Ramos (cell line): ENCODE data around the gene INSL6.

Experiments
- in situ Hi-C: fragments of 300-500 bp; cut with MboI; formaldehyde crosslinking; loops from one replicate; pipeline ENCODE4 v1.14.3; 2022; ENCODE audit warnings: low sequenced_read_pairs; ENCODE audit not compliant: unreplicated experiment

The INSL6 gene, protein sequence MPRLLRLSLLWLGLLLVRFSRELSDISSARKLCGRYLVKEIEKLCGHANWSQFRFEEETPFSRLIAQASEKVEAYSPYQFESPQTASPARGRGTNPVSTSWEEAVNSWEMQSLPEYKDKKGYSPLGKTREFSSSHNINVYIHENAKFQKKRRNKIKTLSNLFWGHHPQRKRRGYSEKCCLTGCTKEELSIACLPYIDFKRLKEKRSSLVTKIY

DNA sequence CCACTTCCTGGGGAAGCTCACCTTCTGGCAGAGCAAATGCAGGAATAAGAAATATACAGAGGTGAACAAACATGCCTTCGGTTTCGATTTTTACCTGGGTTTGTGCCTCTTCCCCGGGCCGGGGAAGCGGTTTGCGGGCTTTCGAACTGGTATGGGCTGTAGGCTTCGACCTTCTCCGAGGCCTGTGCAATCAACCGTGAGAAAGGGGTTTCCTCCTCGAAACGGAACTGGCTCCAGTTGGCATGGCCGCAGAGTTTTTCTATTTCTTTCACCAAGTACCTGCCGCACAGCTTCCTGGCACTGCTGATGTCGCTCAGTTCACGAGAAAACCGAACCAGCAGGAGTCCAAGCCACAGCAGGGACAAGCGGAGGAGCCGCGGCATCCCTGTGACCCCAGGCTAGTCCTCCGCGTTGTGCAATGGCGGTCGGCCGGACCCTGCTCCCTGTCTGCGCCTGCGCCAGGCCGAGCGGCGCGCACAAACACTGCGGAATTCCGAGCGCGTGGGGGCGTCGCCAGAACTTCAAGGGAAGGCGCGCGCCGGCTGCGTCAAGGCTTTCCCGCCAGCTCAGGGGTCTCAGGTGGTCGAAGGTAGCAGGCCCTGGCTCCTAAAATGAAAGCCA lies at the start of gene INSL6:
TSS of gene INSL6 (minus strand) at position 420 of the 621 bp plus-strand sequence. CDS start at position 383, 37 bp downstream.
- in situ Hi-C loops, result loop anchor here (5.0 to 10.0 kb wide), 3 partner anchors 242 to 431 kb away; no protein-coding TSS in a partner anchor

DNA sequence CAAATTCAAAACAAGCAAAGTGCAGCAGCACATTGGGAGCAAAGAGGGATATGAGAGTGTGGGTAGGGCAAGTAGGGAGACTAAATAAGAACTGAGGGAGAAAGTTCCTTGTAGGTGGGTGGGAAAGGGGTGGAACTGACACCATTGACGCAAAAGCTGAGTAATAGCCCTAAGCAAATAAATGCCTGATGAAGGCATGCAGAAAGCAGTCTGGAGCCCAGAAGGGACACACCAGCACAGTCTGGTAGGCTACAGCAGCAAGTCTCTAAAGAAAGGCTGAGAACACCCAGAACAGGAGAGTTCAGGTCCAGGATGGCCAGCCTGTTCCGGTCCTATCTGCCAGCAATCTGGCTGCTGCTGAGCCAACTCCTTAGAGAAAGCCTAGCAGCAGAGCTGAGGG lies 45.8 kb upstream of the INSL6 start, which contains the start of gene INSL4:
TSS of gene INSL4 (plus strand) at position 208 of the 400 bp plus-strand sequence. CDS start at position 313, 105 bp downstream.
- in situ Hi-C loops, result no loop called here

DNA sequence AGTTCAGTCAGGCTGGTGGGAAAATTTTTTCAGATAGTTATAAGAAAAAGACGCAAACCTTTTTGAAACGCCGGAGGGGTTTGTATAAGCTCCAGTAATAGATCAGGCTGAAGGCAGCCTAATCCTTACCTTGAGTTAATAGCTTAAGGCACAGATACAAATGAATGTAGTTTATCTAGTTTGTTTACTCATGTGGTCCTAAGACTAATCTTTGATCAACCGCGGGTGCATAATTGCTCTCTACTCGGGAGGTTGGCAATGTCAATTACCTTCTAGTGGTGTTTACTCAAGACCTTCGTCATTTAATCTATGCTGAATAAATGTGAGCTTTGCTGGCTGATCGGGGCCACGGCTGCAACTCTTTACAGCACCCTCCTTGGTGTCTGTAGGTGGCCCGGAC lies 45.1 kb upstream of the INSL6 start:
- in situ Hi-C loops, result no loop called here

DNA sequence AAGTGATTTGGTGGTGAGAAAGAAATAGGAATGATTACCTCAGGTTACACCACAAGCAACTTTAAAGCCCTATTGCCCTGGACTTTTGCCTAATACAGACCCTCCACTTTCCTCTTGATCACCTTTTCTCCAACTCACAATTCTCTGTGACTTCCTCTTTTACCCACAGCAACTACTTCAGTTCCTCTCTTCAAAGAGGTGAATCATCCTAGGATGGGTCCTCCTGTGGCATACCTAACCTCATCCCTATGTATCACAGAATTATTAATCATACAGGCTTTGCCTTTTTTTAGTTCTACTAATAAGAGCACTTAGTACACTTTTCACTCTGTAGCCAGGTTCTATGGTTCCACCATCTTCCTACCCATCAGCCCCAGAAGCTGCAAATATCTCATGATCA lies 19.6 kb upstream of the INSL6 start:
- in situ Hi-C loops, result no loop called here

DNA sequence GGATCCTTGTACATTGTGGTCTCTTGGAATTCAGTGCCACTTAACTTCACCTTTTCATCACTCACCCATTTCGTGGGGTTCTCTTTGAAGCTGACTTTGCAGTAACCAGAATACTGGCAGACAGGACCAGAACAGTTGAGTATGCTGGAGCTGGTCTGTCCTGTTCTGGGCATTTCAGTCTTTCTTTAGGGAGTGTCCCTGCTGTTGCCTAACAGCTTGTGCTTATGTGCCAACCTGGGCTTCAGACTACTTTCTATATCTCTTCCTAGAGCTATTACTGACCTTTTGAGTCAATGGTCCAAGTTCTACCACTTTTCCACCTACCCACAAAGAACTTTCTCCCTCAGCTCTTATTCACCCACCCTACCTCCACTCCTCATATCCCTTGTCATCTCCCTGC lies 10.0 kb upstream of the INSL6 start:
- in situ Hi-C loops, result no loop called here

DNA sequence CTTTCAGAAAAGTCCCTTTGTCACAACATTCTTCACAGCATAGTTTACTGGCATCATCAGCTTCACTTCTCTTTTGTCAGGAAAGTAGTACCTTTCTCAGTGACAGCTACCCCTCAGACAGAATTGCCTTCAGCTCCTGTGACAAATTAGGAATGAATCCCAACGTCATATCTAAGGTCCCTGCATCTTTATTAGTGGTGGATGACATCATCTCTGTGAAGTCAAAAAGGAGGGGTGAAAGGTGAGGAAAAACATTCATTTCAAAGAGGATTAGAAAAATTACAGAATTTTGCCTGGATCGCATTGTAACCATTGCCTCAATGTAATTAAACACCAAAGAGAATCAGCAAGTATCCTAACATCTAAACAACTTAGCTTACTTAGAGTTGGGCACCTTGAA lies 7.9 kb upstream of the INSL6 start:
- in situ Hi-C loops, result no loop called here

DNA sequence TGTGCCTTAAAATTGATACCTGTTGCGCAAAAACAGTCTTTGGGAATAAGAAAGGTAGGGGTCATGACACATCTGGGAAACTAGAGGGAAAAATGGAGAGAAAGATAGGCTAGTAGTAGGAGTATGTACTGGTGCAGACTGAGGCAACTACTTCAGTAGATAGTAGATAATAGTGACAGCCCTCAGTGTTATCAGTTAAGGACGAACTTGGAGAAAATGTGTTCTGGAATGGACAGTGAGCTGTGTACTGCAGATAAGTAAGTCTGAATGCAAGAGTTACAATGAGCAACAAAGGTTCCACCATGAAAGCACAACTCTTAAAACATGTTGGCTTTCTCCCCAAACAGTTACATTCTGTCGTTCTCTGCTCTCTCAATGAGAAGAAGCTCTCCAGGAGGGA lies 6.5 kb upstream of the INSL6 start:
- in situ Hi-C loops, result no loop called here

DNA sequence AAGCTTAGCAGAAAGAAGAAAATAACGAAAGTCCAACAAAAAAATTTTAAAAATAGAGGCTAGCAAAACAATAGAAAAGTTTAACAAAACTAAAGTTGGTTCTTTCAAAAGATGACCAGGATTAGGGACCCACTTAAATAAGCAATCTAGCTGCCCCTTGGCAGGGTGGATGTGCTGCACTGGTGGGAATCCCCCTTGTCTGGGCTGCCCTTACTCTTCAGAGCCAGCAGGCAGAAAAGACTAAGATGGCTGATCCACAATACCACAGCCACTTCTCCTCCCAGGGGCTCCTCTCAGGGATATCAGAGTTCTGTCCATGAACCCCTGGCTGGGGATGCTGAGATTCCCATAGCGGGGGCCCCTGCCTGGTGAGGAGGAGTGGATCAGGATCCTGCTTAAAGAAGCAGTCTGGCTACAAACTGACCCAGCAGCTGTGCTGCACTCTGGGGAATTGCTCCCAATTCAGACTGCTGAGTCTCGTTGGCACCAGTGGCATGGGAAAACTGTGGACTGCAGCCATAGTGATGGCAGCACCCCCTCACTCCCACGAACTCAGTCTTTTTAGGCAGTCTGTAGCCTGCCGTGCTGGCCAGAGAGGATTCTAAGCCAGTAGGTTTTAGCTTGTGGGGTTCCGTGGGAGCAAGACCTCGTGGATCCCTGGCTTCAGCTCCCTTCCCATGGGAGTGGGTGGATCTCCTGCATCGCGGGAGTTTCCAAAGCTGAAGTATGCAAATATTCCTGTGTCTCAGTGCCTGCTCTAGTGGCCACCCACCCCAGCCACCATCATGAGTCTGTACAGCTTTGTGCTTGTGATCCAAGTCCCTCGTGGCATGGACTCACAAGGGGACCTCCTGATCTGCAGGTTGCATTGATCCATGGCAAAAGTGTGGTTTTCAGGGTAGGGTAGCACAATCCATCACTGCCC lies 2.9 kb upstream of the INSL6 start:
- in situ Hi-C loops, result loop anchor here (5.0 to 10.0 kb wide), 3 partner anchors 239 to 434 kb away; no protein-coding TSS in a partner anchor

DNA sequence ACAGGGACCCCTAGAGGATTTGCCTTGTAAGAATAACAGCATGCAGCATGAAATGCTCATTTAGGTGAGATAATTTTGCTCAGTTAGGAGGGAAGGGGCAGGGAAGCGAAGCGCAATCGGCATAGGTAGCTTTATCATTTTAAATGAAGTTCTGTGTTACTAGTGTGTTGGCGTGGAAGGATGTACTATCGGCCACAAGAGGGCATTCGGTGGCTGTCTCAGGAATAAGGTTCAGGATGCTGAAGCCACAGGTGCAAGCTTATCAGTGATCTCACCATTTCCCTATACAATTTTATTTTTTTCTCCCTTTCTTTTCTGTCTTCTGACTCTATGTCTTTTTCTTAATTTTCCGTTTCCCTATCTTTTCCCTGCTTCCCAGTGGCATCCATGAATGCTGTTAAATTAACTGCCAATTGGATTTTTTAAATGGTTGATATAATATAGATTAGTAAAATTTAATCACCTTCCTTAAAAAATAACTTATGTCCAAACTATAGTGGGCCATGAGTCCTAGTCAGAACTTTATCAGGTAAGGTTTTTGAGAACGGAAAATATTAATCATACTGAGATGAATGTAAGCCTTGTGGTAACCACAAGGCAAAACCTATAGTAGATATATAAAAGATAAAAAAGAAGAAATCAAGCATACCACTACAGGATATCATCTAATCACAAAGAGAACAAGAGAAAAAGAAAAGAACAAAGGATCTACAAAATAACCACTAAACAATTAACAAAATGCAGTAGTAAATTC lies 1.2 kb upstream of the INSL6 start:
- in situ Hi-C loops, result loop anchor here (5.0 to 10.0 kb wide), 3 partner anchors 241 to 432 kb away; no protein-coding TSS in a partner anchor

DNA sequence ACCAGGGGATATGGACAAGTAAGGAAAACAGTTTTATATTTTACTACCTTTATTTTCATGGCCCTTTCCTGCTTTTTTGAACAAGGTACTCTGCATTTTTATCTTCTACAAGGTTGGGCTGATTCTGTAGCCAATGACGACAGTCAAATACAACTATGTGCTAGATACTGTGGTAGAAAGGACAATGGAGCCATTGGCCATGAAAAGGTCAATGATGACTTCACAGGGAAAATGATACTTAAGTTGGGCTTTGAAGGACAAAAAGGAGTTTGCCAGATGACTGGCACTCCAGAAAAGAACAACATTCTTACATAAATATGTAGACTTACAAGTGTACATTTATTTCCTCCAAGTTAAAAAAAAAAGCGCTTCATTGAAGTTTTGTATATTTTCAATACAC lies 663 bp downstream of the INSL6 start:
- in situ Hi-C loops, result loop anchor here (5.0 to 10.0 kb wide), 3 partner anchors 243 to 430 kb away; no protein-coding TSS in a partner anchor

DNA sequence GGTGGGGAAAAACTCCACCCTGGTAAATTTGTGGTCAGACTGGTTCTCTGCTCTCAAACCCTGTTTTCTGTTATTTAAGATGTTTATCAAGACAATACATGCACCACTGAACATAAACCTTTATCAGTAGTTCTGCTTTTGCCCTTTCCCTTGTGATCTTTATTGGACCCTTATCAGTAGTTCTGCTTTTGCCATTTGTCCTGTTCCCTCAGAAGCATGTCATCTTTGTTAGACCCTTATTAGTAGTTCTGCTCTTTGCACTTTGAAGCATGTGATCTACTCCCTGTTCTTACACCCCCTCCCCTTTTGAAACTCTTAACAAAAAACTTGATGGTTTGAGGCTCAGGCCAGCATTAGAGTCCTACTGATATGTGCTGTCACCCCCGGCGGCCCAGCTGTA lies 4.8 kb downstream of the INSL6 start:
- in situ Hi-C loops, result loop anchor here (10.0 kb wide), 1 partner anchor 426 kb away; no protein-coding TSS in a partner anchor

DNA sequence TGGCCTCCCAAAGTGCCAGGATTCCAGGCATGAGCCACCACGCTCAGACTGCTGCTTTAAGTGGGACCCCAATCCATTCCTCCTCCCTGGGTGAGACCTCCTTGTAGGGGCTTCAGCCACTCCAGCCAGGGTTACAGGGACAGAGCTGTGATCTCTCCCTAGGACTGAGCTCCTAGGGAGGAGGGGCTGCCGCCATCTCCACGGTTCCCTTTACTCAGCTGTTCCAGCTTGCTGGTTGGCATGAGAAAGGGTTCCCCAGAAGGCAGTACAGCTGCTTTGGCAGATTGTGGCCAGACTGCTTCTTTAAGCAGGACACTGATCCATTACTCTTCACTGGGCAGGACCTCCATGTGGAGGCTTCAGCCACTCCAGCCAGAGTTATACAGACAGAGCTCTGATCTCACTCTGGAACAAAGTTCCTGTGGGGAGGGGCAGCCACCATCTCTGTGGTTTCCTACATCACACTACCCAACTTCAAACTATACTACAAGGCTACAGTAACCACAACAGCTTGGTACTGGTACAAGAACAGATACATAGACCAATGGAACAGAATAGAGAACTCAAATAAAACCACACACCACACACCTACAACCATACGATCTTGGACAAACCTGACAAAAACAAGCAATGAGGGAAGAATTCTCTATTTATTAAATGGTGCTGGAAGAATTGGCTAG lies 7.2 kb downstream of the INSL6 start:
- in situ Hi-C loops, result no loop called here

DNA sequence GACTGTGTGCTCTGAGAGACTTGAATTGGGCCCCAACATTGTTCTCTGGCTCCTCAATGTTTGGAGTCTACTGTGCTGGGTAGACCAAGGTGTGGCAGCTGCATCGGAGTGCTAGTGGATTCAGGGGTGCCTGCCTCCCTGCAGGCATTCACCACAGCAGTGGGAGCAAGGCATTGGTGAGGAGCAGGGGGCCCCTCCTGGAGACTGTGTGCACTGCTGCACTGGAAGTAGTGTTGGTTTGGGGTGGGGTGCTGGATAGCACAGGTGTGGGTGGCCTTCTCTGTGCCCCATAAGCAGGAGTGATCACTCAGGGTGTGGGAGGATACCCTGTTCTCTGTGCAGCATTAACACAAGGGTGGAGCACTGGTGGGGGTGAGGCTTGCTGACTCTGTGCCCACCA lies 39.2 kb downstream of the INSL6 start:
- in situ Hi-C loops, result no loop called here

DNA sequence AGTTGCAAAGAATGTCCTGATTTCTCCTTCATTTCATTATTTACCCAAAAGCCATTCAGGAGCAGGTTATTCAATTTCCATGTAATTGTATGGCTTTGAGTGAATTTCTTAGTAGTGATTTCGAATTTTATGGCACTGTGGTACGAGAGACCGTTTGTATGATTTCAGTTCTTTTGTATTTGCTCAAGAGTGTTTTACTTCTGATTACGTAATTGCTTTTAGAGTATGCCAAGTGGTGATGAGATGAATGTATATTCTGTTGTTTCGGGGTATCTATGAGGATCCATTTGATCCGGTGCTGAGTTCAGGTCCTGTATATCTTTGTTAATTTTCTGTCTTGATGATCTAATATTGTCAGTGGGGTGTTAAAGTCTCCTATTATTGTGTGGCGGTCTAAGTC lies 41.2 kb downstream of the INSL6 start:
- in situ Hi-C loops, result no loop called here

DNA sequence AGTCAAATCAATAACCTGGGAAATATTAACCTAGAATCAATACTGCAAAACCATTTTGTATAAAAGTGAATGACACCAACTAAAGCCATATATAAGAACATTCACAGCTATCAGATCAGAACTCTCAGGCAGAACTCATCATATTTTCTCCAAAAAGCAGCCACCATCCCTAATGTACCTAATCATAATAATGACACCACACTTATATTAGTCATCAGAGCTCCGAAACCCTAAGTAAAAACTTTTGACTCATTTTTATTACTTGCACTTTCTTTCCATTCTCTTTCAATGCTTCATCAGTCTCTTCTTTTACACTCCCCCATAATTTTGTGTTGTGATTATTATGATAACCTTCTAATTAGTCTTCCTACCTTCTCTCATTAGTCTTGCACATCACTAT lies 45.3 kb downstream of the INSL6 start:
- in situ Hi-C loops, result no loop called here

DNA sequence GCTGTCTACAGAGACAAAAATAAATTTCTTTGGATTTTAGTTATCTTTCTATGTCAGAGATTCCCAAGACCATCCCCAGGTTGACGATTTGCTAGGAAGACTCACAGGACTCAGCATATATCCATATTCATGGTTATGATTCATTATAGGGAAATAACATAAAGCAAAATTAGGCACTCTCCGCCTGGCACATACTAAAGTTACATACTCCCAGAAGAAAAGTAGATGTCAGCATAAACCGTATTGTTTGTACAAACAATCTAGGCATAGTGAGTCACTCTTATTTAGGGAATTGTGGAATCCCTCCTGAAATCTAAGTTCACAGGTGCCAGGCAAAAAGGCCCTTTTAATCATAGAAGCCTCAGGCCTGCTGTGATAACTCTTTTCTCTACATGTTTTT lies 62.9 kb downstream of the INSL6 start:
- in situ Hi-C loops, result no loop called here

DNA sequence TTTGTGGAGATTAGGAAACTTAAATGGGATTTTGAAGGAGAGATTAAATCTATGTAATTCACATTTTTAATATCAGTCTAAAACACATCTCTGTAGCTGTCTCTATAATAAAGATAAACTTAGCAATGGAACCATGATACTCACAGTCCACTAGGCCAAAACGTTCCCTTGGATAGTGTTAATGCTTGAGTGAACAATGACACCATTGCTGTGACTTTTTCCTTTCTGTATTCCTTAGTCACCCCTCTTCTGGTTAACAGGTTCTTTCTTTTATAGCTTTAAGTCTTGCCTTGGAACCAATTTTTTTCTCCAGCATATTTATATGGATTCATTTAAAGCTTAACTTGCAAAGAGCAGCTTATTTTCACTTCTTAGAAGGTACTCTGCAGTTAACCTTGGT lies 63.3 kb downstream of the INSL6 start:
- in situ Hi-C loops, result no loop called here

DNA sequence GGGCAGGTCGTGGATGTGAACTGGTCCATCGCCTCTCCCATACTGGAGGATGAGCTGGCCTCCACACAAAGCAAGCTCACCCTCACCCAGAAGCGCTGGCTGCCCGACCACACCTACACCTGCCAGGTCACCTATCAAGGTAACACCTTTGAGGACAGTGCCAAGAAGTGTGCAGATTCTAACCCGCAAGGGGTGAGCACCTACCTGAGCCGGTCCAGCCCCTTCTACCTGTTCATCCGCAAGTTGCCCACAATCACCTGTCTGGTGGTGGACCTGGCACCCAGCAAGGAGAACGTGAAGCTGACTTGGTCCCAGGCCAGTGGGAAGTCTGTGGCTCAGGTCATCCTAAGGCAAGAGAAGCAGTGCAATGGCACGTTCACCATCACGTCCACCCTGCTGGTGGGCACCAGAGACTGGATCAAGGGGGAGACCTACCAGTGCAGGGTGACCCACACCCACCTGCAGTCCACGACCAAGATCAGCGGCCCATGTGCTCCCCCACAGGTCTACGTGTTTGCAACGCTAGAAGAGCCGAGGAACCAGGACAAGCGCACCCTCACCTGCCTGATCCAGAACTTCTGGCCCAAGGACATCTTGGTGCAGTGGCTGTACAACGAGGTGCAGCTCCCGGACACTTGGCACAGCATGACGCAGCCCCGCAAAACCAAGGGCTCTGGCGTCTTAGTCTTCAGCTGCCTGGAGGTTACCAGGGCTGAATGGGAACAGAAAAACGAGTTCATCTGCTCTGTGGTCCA lies 71.3 kb downstream of the INSL6 start:
- in situ Hi-C loops, result no loop called here
